Uterus (tissue), 2 donors: ENCODE data around the gene ITPR1.

Experiments
- CTCF ChIP-seq, 4 experiments: fragments of 200-600 bp in 2 of 4; fragments of 450-650 bp in 2 of 4; sonication (generic) in 2 of 4; IDR thresholded peaks; one replicate each; pipeline ENCODE4 v1.5.1; 2016 to 2019; ENCODE audit warnings: antibody characterized with exemption in 4 of 4, mild to moderate bottlenecking in 2 of 4, moderate library complexity in 1 of 4
- POLR2A ChIP-seq, 2 donors: fragments of 450-650 bp; IDR thresholded peaks; one replicate each; pipeline ENCODE4 v1.6.1; 2016; ENCODE audit warnings: antibody characterized with exemption in 2 of 2, mild to moderate bottlenecking in 1 of 2, moderate library complexity in 1 of 2

- TF ChIP-seq CTCF (IDR thresholded peaks at IDR 0.05) (no peak), POLR2A (IDR thresholded peaks at IDR 0.05) (no peak)
Measured at GRCh38 chr3:4817128-4817527, 324.0 kb downstream of the ITPR1 start.
